T-cell (primary cell): ENCODE measurements around the gene DERL2. TPM values are rescaled to one million over a fixed set of nuclear protein-coding genes. Genes with fewer than 3 reads are reported as not detected.
A peak's percentile ranks its signal among the peaks of the same experiment; 100 is the strongest.

Experiments used
- ATAC-seq, 4 experiments: fragments of 200-7000 bp in 3 of 4; fragments of 150-1000 bp in 1 of 4; cut with Tn5 transposase; replicated peaks in 1 of 4; 1 replicate in 3 of 4; 2 replicates in 1 of 4; pipeline ENCODE4 v1.10.0; 2021; ENCODE audit warnings: moderate library complexity in 3 of 4, mild to moderate bottlenecking in 2 of 4, moderate number of reproducible peaks in 1 of 4
- CTCF ChIA-PET, 2 donors: fragments of 300-600 bp; sonication (Branson Sonifier 250); formaldehyde crosslinking; loops; one replicate each; lab custom pipeline; 2022; ENCODE audit warnings: antibody characterized with exemption in 2 of 2; lab: Charles Lee
- POLR2A ChIA-PET, 2 donors: fragments of 300-600 bp; sonication (Branson Sonifier 250); formaldehyde crosslinking; loops; one replicate each; lab custom pipeline; 2022; ENCODE audit warnings: antibody characterized with exemption in 2 of 2; lab: Charles Lee
- DNase-seq, 35 experiments: peaks; one replicate each; pipeline versions ENCODE4 v3.0.0 to v3.0.0-alpha.2; 2013 to 2023
- H3K27ac ChIP-seq: one replicate; pipeline ENCODE4 v1.5.1; 2013; ENCODE audit warnings: low read length
- H3K27me3 ChIP-seq, 2 experiments: replicated peaks in 1 of 2; 1 replicate in 1 of 2; 2 replicates in 1 of 2; pipeline versions ENCODE4 v1.6.1 to v1.7.0; 2013; ENCODE audit warnings: low read length in 1 of 2, mixed read lengths in 1 of 2; ENCODE audit not compliant: control insufficient read depth in 2 of 2, insufficient read depth in 2 of 2; ENCODE audit errors: extremely low read depth in 1 of 2
- H3K36me3 ChIP-seq, 2 donors: 1 replicate in 1 of 2; 2 replicates in 1 of 2; pipeline versions ENCODE4 v1.6.1 to v1.7.0; 2013; ENCODE audit warnings: low read length in 1 of 2; ENCODE audit not compliant: control insufficient read depth in 2 of 2, insufficient read depth in 1 of 2; ENCODE audit errors: extremely low read depth in 1 of 2
- H3K4me1 ChIP-seq, 2 experiments: 1 replicate in 1 of 2; 2 replicates in 1 of 2; pipeline versions ENCODE4 v1.6.1 to v1.7.0; 2013; ENCODE audit warnings: low read length in 2 of 2, mixed read lengths in 1 of 2; ENCODE audit not compliant: insufficient read depth in 2 of 2, control insufficient read depth in 1 of 2; ENCODE audit errors: extremely low read depth in 1 of 2
- H3K4me3 ChIP-seq, 2 donors: 1 replicate in 1 of 2; 2 replicates in 1 of 2; pipeline versions ENCODE4 v1.5.1 to v1.7.0; 2013; ENCODE audit warnings: mild to moderate bottlenecking in 2 of 2, low read length in 1 of 2, moderate library complexity in 1 of 2; ENCODE audit not compliant: control insufficient read depth in 1 of 2; ENCODE audit errors: extremely low read depth in 1 of 2
- H3K9me3 ChIP-seq: 2 replicates; pipeline ENCODE4 v1.7.0; 2013
- H3K27ac Mint-ChIP-seq, 2 donors: one replicate each; pipeline ENCODE4 v1.8.0; 2020 to 2021; ENCODE audit warnings: mild to moderate bottlenecking in 2 of 2, mixed read lengths in 2 of 2
- H3K27me3 Mint-ChIP-seq, 2 donors: one replicate each; pipeline ENCODE4 v1.8.0; 2021 to 2022; ENCODE audit warnings: mixed read lengths in 2 of 2
- H3K36me3 Mint-ChIP-seq: one replicate; pipeline ENCODE4 v1.8.0; 2021; ENCODE audit warnings: mixed read lengths
- H3K4me1 Mint-ChIP-seq, 3 donors: one replicate each; pipeline ENCODE4 v1.8.0; 2020 to 2022; ENCODE audit warnings: mixed read lengths in 3 of 3, mild to moderate bottlenecking in 1 of 3
- H3K4me3 Mint-ChIP-seq, 3 donors: one replicate each; pipeline ENCODE4 v1.8.0; 2020 to 2022; ENCODE audit warnings: mild to moderate bottlenecking in 3 of 3, mixed read lengths in 3 of 3, moderate library complexity in 3 of 3
- H3K9me3 Mint-ChIP-seq, 3 donors: one replicate each; pipeline ENCODE4 v1.8.0; 2020 to 2022; ENCODE audit warnings: mixed read lengths in 3 of 3
- WGBS: methylation state at CpG from one replicate; pipeline ENCODE4 v1.1.5; 2013; ENCODE audit warnings: missing lambda C conversion rate; ENCODE audit not compliant: insufficient coverage; 5-methylcytosine and 5-hydroxymethylcytosine counted together
- total RNA-seq, 35 experiments: library from RNA in 6 of 35; stranded (reverse) in 6 of 35; fragments of 120-200 nt in 1 of 35; gene quantifications; one replicate each; pipeline versions ENCODE4 v1.2.1 to v1.2.4 and lab custom pipeline; 2013 to 2026

Gene DERL2
- total RNA-seq, 5 donors from 2014 or later (not counting 1 experiment from before 2014, with no cell fraction given): 58.2 to 73.9 (median 64.0) TPM

GRCh38 chr17:5466295-5466694 is 19.7 kb downstream of the DERL2 start:
- ChIA-PET POLR2A (no interaction called here), CTCF (interaction anchor here in 1 of 2 donors (0.6 kb wide), 1 partner anchor 596 kb away, joined by 4 read pairs; no protein-coding TSS in a partner anchor)
- Mint-ChIP-seq H3K9me3 (no peaks in the 10 kb centered on the region), H3K36me3 (peaks cover 5% of the 10 kb centered on the region), H3K27ac (no peak overlapping the region), H3K27me3 (no peaks in the 10 kb centered on the region), H3K4me3 (peak overlapping the region in 1 of 3 donors; percentile 81), H3K4me1 (peaks cover 38 to 44% (median 42%) of the 10 kb centered on the region in 3 donors)
- H3K27me3 ChIP-seq: no peaks in the 10 kb centered on the region
- DNase-seq: no peak
- no peaks in the 10 kb centered on the region for H3K9me3 ChIP-seq
- H3K4me3 ChIP-seq: no peak overlapping the region
- WGBS: no CpG with 5 or more reads among the region's 4 CpGs
- H3K27ac ChIP-seq: no peak overlapping the region
- peaks cover 7 to 21% of the 10 kb centered on the region in 2 experiments for H3K4me1 ChIP-seq
- H3K36me3 ChIP-seq: no peaks in the 10 kb centered on the region
- no peak for ATAC-seq

GRCh38 chr17:5464717-5465507 is 21.1 kb downstream of the DERL2 start:
- peaks cover 11% of the 10 kb centered on the region for H3K36me3 Mint-ChIP-seq
- Histone ChIP-seq H3K4me3 (no peak overlapping the region), H3K9me3 (no peaks in the 10 kb centered on the region), H3K27me3 (no peaks in the 10 kb centered on the region), H3K27ac (no peak overlapping the region), H3K36me3 (peaks cover 0 to 8% of the 10 kb centered on the region in 2 donors), H3K4me1 (peaks cover 7 to 21% of the 10 kb centered on the region in 2 experiments)
- 92% methylated on average over 8 of the region's 10 CpGs for WGBS
- no peak overlapping the region for H3K27ac Mint-ChIP-seq
- DNase-seq (no peak), ATAC-seq (no peak)
- ChIA-PET POLR2A (no interaction called here), CTCF (interaction anchor here in 1 of 2 donors (0.6 kb wide), 2 partner anchors 31 to 34 kb away, joined by 3 read pairs; no protein-coding TSS in a partner anchor)
- peaks cover 38 to 40% (median 39%) of the 10 kb centered on the region in 3 donors for H3K4me1 Mint-ChIP-seq
- H3K27me3 Mint-ChIP-seq: no peaks in the 10 kb centered on the region
- H3K9me3 Mint-ChIP-seq: no peaks in the 10 kb centered on the region
- no peak overlapping the region for H3K4me3 Mint-ChIP-seq

- Histone ChIP-seq H3K27me3 (no peaks in the 10 kb centered on the region), H3K4me1 (no peaks in the 10 kb centered on the region), H3K4me3 (no peak overlapping the region), H3K36me3 (peaks cover 32 to 58% of the 10 kb centered on the region in 2 donors), H3K27ac (no peak overlapping the region), H3K9me3 (no peaks in the 10 kb centered on the region)
- ATAC-seq (no peak), DNase-seq (no peak)
- no peaks in the 10 kb centered on the region for H3K27me3 Mint-ChIP-seq
- no peak overlapping the region for H3K4me3 Mint-ChIP-seq
- 93% methylated on average over 3 of the region's 8 CpGs for WGBS
- peaks cover 49% of the 10 kb centered on the region for H3K36me3 Mint-ChIP-seq
- POLR2A ChIA-PET: interaction anchor here in 1 of 2 donors (0.6 kb wide), 1 partner anchor 96 kb away, joined by 5 read pairs; no protein-coding TSS in a partner anchor
- CTCF ChIA-PET: no interaction called here
- H3K27ac Mint-ChIP-seq: no peak overlapping the region
- no peaks in the 10 kb centered on the region for H3K4me1 Mint-ChIP-seq
- H3K9me3 Mint-ChIP-seq: no peaks in the 10 kb centered on the region
Observed at GRCh38 chr17:5446786-5447185, 39.2 kb downstream of the DERL2 start.

GRCh38 chr17:5444209-5444608 is 41.8 kb downstream of the DERL2 start:
- Histone ChIP-seq H3K27ac (no peak overlapping the region), H3K27me3 (no peaks in the 10 kb centered on the region), H3K9me3 (no peaks in the 10 kb centered on the region), H3K4me1 (peaks cover 0 to 7% of the 10 kb centered on the region in 2 experiments), H3K4me3 (no peak overlapping the region), H3K36me3 (peaks cover 23 to 45% of the 10 kb centered on the region in 2 donors)
- H3K4me3 Mint-ChIP-seq: no peak overlapping the region
- WGBS: 94% methylated on average over 22 of the region's 22 CpGs
- H3K27ac Mint-ChIP-seq: no peak overlapping the region
- ATAC-seq: no peak
- no peak for DNase-seq
- ChIA-PET POLR2A (no interaction called here), CTCF (no interaction called here)
- no peaks in the 10 kb centered on the region for H3K27me3 Mint-ChIP-seq
- no peaks in the 10 kb centered on the region for H3K9me3 Mint-ChIP-seq
- peaks cover 7 to 10% (median 9%) of the 10 kb centered on the region in 3 donors for H3K4me1 Mint-ChIP-seq
- peaks cover 36% of the 10 kb centered on the region for H3K36me3 Mint-ChIP-seq

DNA sequence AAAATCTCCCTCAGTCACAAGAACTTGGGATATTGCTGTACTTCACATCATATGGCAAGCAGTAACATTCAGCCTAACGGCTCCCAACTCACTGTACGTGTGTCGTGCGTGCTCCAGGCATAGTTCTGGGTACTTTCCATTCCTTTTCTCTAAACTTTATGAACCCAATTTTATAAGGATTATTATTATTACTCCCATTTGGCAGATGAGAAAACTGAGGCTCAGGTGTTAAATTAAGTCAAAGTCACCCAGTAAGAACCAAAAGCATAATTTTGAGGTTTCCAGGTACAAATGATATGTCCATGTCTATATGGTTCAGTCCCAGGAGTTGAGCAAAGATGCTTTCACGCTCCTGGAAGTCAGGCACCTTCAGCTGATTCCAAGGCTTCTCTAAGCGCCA is 42.2 kb downstream of the DERL2 start:
- no peaks in the 10 kb centered on the region for H3K9me3 ChIP-seq
- CTCF ChIA-PET: no interaction called here
- Mint-ChIP-seq H3K27ac (no peak overlapping the region), H3K36me3 (peaks cover 31% of the 10 kb centered on the region), H3K4me1 (peaks cover 7 to 12% (median 9%) of the 10 kb centered on the region in 3 donors), H3K27me3 (no peaks in the 10 kb centered on the region), H3K9me3 (no peaks in the 10 kb centered on the region), H3K4me3 (no peak overlapping the region)
- no peak for ATAC-seq
- H3K27me3 ChIP-seq: no peaks in the 10 kb centered on the region
- no peak overlapping the region for H3K27ac ChIP-seq
- no peak for DNase-seq
- no peak overlapping the region for H3K4me3 ChIP-seq
- peaks cover 23 to 43% of the 10 kb centered on the region in 2 donors for H3K36me3 ChIP-seq
- peaks cover 0 to 9% of the 10 kb centered on the region in 2 experiments for H3K4me1 ChIP-seq
- POLR2A ChIA-PET: no interaction called here
- 100% methylated on average over 2 of the region's 6 CpGs for WGBS

DNA sequence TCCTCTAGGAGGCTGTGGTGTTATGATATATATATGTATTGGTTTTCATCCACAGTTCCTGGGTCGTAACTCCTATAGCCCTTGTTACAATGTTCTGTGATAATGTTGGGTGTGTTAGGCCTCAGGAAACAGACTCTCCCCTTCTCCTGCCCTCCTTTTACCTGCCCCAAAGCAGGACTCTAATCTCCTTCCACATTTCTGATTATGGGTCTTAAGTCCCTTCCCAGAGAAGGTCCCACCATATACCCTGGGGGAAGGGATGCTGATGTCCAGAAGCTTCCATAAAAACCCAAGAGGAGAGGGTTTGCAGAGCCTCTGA is 46.6 kb downstream of the DERL2 start:
- Histone ChIP-seq H3K4me3 (peak overlapping the region; percentile 69 to 82), H3K9me3 (no peaks in the 10 kb centered on the region), H3K4me1 (peaks cover 7 to 22% of the 10 kb centered on the region in 2 experiments), H3K36me3 (peaks cover 4 to 44% of the 10 kb centered on the region in 2 donors), H3K27me3 (no peaks in the 10 kb centered on the region), H3K27ac (peak overlapping the region; percentile 84)
- ATAC-seq (no peak), DNase-seq (no peak)
- peaks cover 33 to 41% (median 40%) of the 10 kb centered on the region in 3 donors for H3K4me1 Mint-ChIP-seq
- ChIA-PET POLR2A (interaction anchor here in 1 of 2 donors (0.6 kb wide), 1 partner anchor 29 kb away, joined by 3 read pairs; no protein-coding TSS in a partner anchor), CTCF (interaction anchor here (0.6 to 3.1 kb wide), 6 partner anchors 15 to 1684 kb away, joined by 3 to 18 read pairs (median 6); partner anchors contain the start of genes NUP88 (in 1 of the 2), RPAIN (in 1 of the 2) and ZNF594 (in 1 of the 2))
- no peaks in the 10 kb centered on the region for H3K27me3 Mint-ChIP-seq
- WGBS: no CpG with 5 or more reads among the region's 1 CpG
- peaks cover 23% of the 10 kb centered on the region for H3K36me3 Mint-ChIP-seq
- H3K4me3 Mint-ChIP-seq: peak overlapping the region; percentile 73 to 84 (median 79)
- peak overlapping the region; percentile 96 for H3K27ac Mint-ChIP-seq
- H3K9me3 Mint-ChIP-seq: no peaks in the 10 kb centered on the region
